Embryonic facial prominence (tissue), 1 donor: ENCODE results near the gene DCTN2.
"Not testable (repeated sequence)": the region's sequence is repeated elsewhere in the genome, so short reads cannot be mapped to it uniquely, and the experiment has no call there.

Source experiments
- DNase-seq: peaks from one replicate; pipeline ENCODE4 v3.0.0-alpha.2; 2016; ENCODE audit errors: extremely low spot score

Gene DCTN2

GRCh38 chr12:57516617-57517153 is 30.3 kb downstream of the DCTN2 start:
- DNase-seq: no peak

GRCh38 chr12:57515934-57516541 is 31.0 kb downstream of the DCTN2 start:
- DNase-seq: no peak

DNA sequence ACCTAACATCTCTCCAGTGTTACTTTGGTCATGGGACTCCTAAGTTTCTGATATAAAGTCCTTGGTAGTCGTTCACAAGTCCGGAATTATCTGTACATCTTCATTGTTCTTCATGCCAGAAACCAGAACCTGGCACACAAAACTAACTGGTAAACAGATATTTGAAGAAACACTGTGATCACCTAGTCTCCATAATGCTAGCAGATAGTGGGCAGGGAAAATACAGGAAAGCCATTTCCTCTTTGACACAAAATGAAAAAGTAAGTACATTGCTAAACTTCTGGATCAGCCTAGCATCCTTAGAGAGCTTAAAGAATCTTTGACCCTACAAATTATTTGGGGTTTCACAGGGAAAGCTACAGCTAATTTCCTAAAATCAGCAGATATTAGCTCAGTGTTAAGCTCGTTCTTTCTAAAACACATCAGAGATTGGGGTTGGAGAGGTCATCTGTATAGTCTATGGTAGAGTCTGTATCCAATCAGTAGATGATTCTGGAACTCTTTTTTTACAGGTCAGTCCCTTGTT is 31.5 kb downstream of the DCTN2 start:
- no peak for DNase-seq

GRCh38 chr12:57514720-57515407 is 32.1 kb downstream of the DCTN2 start:
- DNase-seq: no peak

- not testable (repeated sequence) for DNase-seq
Measured at GRCh38 chr12:57514246-57514645, 32.7 kb downstream of the DCTN2 start.

DNA sequence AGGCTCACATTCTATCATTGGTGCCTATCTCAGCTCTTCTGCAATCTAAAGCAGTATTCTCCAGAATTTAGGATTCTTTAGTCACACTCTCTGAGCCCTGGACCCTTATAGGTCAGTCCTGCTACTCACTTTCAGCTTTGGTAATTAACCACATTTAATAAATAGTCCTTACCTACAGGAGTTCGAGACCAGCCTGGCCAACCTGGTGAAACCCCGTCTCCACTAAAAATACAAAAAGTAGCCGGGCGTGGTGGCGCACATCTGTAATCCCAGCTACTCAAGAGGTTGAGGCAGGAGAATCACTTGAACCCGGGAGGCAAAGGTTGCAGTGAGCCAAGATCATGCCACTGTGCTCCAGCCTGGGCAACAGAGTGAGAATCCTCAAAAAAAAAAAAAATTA is 33.3 kb downstream of the DCTN2 start:
- not testable (repeated sequence) for DNase-seq

- DNase-seq: no peak
Measured at GRCh38 chr12:57513266-57513665, 33.7 kb downstream of the DCTN2 start.

DNA sequence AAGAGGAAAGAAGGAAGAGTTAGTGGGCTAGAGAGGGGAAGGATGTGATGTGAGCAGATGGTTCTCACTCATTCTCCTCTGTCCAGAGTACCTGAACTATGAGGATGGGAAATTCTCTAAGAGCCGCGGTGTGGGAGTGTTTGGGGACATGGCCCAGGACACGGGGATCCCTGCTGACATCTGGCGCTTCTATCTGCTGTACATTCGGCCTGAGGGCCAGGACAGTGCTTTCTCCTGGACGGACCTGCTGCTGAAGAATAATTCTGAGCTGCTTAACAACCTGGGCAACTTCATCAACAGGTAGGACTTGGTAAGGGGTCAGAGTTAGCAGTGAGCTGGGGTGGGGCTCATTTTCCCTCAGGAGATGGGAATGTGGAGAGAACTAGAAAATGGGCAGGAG is 34.3 kb downstream of the DCTN2 start:
- no peak for DNase-seq

DNA sequence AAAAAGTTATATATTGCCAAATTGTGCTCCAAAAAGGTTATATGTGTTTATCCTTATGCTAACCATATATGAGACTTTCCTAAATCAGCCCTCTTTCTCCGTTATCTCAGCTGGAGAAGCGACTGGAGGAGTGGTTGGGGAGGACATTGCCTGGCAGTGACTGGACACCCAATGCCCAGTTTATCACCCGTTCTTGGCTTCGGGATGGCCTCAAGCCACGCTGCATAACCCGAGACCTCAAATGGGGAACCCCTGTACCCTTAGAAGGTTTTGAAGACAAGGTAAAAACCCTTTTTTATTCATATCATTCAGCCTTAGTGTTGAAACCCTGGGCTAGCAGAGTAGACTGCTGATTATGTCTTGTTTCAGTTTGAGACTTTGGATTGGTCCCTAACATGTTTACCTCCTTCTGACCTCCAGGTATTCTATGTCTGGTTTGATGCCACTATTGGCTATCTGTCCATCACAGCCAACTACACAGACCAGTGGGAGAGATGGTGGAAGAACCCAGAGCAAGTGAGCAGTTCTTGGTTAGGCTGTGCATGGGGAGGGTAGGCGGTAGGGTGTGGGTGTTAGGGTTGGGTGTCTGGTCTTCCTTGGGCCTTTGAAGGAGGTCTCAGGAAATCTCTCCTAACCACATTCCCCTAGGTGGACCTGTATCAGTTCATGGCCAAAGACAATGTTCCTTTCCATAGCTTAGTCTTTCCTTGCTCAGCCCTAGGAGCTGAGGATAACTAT is 35.2 kb downstream of the DCTN2 start:
- DNase-seq: no peak

DNA sequence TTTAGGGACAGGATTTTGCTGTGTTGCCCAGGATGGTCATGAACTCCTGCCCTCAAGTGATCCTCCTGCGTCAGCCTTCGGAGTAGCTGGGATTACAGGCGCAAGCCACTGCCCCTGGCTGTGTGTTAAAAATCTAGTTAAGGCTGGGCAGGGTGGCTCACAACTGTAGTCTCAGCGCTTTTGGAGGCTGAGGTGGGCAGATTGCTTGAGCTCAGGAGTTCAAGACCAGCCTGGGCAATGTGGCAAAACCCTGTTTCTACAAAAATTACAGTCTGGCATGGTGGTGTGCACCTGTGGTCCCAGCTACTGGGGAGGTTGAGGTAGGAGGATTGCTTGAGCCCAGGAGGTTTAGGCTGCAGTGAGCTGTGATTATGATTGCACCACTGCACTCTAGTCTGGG is 35.8 kb downstream of the DCTN2 start:
- DNase-seq: no peak

DNA sequence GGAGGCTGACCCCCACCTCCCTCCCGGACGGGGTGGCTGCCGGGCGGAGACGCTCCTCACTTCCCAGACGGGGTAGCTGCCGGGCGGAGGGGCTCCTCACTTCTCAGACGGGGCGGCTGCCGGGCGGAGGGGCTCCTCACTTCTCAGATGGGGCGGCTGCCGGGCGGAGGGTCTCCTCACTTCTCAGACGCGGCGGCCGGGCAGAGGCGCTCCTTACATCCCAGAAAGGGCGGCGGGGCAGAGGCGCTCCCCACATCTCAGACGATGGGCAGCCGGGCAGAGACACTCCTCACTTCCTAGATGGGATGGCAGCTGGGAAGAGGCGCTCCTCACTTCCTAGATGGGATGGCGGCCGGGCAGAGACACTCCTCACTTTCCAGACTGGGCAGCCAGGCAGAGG is 39.2 kb downstream of the DCTN2 start:
- not testable (repeated sequence) for DNase-seq

GRCh38 chr12:57506541-57506940 is 40.5 kb downstream of the DCTN2 start:
- DNase-seq: not testable (repeated sequence)

- DNase-seq: not testable (repeated sequence)
Measured at GRCh38 chr12:57502311-57502969, 44.6 kb downstream of the DCTN2 start.

- DNase-seq: no peak
Measured at GRCh38 chr12:57500213-57500612, 46.8 kb downstream of the DCTN2 start.

DNA sequence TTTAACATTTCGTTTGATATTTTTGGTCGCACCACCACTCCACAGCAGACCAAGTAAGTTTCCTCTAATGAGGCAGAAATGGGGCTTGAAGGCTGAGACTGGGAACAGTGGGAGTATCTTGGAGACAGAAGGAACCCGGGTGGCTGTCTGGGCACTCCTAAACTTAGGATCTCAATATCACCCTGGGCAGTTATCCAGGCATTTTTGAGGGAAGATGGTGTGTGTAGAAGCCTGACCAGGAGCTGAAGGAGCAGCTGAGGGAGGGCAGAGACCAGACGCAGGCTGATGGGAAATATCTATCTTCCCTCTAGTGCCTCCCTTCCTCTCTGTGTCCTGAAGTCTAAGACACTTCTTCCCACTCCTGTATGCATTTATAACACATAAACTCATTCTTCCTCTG is 48.4 kb downstream of the DCTN2 start:
- no peak for DNase-seq

DNA sequence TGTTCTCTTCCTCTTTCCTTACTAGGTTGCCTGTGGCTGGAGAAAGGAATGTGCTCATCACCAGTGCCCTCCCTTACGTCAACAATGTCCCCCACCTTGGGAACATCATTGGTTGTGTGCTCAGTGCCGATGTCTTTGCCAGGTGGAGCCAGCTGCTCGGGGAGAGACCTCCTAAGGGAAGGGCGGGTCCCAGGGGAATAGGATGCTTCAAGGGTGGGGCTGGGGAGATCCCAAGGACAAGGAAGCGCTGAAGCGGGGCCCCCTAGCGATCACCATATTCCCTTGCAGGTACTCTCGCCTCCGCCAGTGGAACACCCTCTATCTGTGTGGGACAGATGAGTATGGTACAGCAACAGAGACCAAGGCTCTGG is 48.9 kb downstream of the DCTN2 start:
- DNase-seq: no peak

DNA sequence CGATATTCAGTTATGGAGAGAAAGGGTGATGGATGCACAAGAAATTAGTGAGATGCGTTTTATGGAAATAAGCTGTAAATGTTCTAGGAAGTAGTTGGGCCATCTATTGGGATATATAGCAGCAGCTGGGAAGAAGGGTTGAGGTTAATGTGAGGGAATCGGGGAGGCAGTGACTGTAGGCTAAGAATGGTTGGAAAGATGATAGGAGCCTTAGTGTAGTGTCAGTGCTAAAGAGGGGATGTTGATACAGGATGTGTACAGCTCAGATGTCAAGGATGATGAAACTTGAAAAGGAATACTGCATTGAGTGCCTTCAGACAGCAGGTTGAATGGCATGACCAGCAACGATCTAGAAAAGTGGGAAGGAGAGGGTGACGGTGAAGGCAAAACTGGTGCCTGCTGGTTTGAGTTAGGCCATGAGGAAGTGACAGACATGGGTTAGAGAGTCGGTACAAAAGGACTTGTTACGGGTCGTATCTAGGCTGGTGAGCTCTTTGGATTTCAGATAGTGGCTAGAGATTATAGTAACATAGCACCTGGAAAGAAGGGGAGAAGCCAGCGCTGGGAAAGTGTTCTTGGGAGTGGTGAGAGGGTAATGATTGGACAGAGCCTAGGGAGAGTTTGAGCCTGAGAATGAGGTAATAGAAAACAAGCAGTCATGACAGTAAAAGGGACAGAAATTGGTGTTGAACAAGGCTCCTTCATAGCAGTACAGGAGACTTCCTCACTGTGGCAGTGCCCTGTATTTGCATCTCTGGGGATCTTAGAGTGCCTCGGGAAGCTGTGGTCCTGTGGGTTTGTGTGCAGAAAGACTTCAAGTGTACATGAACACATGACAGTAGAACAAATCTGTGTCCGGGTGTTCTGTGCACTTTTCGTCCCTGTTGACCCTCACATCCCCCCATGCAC is 49.5 kb downstream of the DCTN2 start:
- DNase-seq: no peak

GRCh38 chr12:57496822-57497221 is 50.2 kb downstream of the DCTN2 start:
- no peak for DNase-seq

DNA sequence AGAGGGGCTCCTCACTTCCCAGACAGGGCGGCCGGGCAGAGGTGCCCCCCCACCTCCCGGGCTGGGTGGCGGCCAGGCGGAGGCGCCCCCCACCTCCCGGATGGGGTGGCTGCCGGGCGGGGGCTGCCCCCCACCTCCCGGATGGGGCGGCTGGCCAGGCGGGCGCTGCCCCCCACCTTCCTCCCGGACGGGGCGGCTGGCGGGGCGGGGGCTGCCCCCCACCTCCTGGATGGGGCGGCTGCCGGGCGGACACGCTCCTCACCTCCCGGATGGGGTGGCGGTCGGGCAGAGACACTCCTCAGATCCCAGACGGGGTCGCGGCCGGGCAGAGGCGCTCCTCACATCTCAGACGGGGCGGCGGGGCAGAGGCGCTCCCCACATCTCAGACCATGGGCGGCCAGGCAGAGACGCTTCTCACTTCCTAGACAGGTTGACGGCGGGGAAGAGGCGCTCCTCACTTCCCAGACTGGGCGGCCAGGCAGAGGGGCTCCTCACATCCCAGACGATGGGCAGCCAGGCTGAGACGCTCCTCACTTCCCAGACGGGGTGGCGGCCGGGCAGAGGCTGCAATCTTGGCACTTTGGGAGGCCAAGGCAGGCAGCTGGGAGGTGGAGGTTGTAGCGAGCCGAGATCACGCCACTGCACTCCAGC is 51.8 kb downstream of the DCTN2 start:
- DNase-seq: not testable (repeated sequence)
